Measurements from ENCODE around the gene PLEKHG4B. TPM values are rescaled to one million over a fixed set of nuclear protein-coding genes. Genes with fewer than 3 reads are reported as not detected.

Gene PLEKHG4B
- total RNA-seq, 1 donor from 2014 or later = 5.4 TPM

- H3K36me3 ChIP-seq (ENCODE audit: control insufficient read depth, insufficient read depth, low read length) = no peaks in the 10 kb centered on the region
- H3K4me3 ChIP-seq (ENCODE audit: low read depth, low read length) = no peak overlapping the region
- no peaks in the 10 kb centered on the region for H3K27me3 ChIP-seq (ENCODE audit: control insufficient read depth, insufficient read depth, low read length)
- no peak for TF ChIP-seq CTCF (IDR thresholded peaks at IDR 0.05; ENCODE audit: insufficient read depth, low read length, poor library complexity, severe bottlenecking)
- DNase-seq (ENCODE audit: low read depth) = no peak
Observed at GRCh38 chr5:201672-202071, 109.7 kb downstream of the PLEKHG4B start.

- no peak for TF ChIP-seq CTCF (IDR thresholded peaks at IDR 0.05; ENCODE audit: insufficient read depth, low read length, poor library complexity, severe bottlenecking)
- no peak overlapping the region for H3K4me3 ChIP-seq (ENCODE audit: low read depth, low read length)
- no peak for DNase-seq (ENCODE audit: low read depth)
- no peaks in the 10 kb centered on the region for H3K27me3 ChIP-seq (ENCODE audit: control insufficient read depth, insufficient read depth, low read length)
- H3K36me3 ChIP-seq (ENCODE audit: control insufficient read depth, insufficient read depth, low read length) = no peaks in the 10 kb centered on the region
Observed at GRCh38 chr5:203246-203930, 111.4 kb downstream of the PLEKHG4B start.

GRCh38 chr5:204001-204400, 112.0 kb downstream of the PLEKHG4B start:
- no peaks in the 10 kb centered on the region for H3K27me3 ChIP-seq (ENCODE audit: control insufficient read depth, insufficient read depth, low read length)
- DNase-seq (ENCODE audit: low read depth) = no peak
- H3K4me3 ChIP-seq (ENCODE audit: low read depth, low read length) = no peak overlapping the region
- no peaks in the 10 kb centered on the region for H3K36me3 ChIP-seq (ENCODE audit: control insufficient read depth, insufficient read depth, low read length)
- no peak for TF ChIP-seq CTCF (IDR thresholded peaks at IDR 0.05; ENCODE audit: insufficient read depth, low read length, poor library complexity, severe bottlenecking)

GRCh38 chr5:204462-204861, 112.5 kb downstream of the PLEKHG4B start:
- DNase-seq (ENCODE audit: low read depth) = no peak
- H3K4me3 ChIP-seq (ENCODE audit: low read depth, low read length) = no peak overlapping the region
- H3K36me3 ChIP-seq (ENCODE audit: control insufficient read depth, insufficient read depth, low read length) = no peaks in the 10 kb centered on the region
- TF ChIP-seq CTCF (IDR thresholded peaks at IDR 0.05; ENCODE audit: insufficient read depth, low read length, poor library complexity, severe bottlenecking) = no peak
- H3K27me3 ChIP-seq (ENCODE audit: control insufficient read depth, insufficient read depth, low read length) = no peaks in the 10 kb centered on the region

- no peak for DNase-seq (ENCODE audit: low read depth)
- TF ChIP-seq CTCF (IDR thresholded peaks at IDR 0.05; ENCODE audit: insufficient read depth, low read length, poor library complexity, severe bottlenecking) = no peak
- H3K36me3 ChIP-seq (ENCODE audit: control insufficient read depth, insufficient read depth, low read length) = no peaks in the 10 kb centered on the region
- no peak overlapping the region for H3K4me3 ChIP-seq (ENCODE audit: low read depth, low read length)
- no peaks in the 10 kb centered on the region for H3K27me3 ChIP-seq (ENCODE audit: control insufficient read depth, insufficient read depth, low read length)
Observed at GRCh38 chr5:204966-205670, 113.2 kb downstream of the PLEKHG4B start.
